ENCODE results near the gene FLOT1.

The FLOT1 gene

GRCh38 chr6:30742316-30743098 lies at the start of gene FLOT1:
Gene FLOT1, minus strand, starts transcription at chr6:30742687. Its CDS starts 498 bp downstream, at chr6:30742189.
- POLR2A ChIA-PET, result interaction anchor here (0.6 to 4.0 kb wide), 24 partner anchors 10 to 171 kb away, joined by 3 to 84 read pairs (median 8); partner anchors contain the start of genes MDC1 and VARS2
- Histone ChIP-seq H3K9me3 (ENCODE audit: control insufficient read depth, insufficient read depth, low read depth, low read length) (no peaks in the 10 kb centered on the region), H3K4me3 (ENCODE audit: low read depth, low read length) (peak within 1 kb of the TSS; percentile 67), H3K4me1 (ENCODE audit: control insufficient read depth, insufficient read depth, low read length) (no peaks in the 10 kb centered on the region), H3K36me3 (ENCODE audit: control insufficient read depth in 2 of 2, insufficient read depth in 1 of 2, low read length in 2 of 2) (peaks cover 18 to 40% of the 10 kb centered on the region in 2 experiments; a peak in 2 of 3 replicates), H3K27ac (ENCODE audit: extremely low read depth, low read depth, low read length) (peak within 1 kb of the TSS; percentile 94)
- CTCF ChIA-PET, result interaction anchor here (0.6 to 2.7 kb wide), 16 partner anchors 8 to 360 kb away, joined by 3 to 20 read pairs (median 4); no protein-coding TSS in a partner anchor
- peak; percentile 87 for TF ChIP-seq ZXDB (tag by site-specific recombination; IDR thresholded peaks at IDR 0.05)
- no peak for TF ChIP-seq MYNN (tag by site-specific recombination; IDR thresholded peaks at IDR 0.05; ENCODE audit: borderline replicate concordance)
- TF ChIP-seq ZNF560 (tag by site-specific recombination; IDR thresholded peaks at IDR 0.05; ENCODE audit: borderline replicate concordance), result no peak
- TF ChIP-seq ZNF843 (tag by site-specific recombination; IDR thresholded peaks at IDR 0.05), result peak; percentile 74
- no peak for TF ChIP-seq ZNF280C (tag by site-specific recombination; IDR thresholded peaks at IDR 0.05)
- TF ChIP-seq ZNF169 (tag by site-specific recombination; IDR thresholded peaks at IDR 0.05), result no peak
- no peak; the same call in 1 of the 2 replicates for TF ChIP-seq ZNF558 (tag by site-specific recombination; IDR thresholded peaks at IDR 0.05)
- TF ChIP-seq KLF8 (tag by site-specific recombination; IDR thresholded peaks at IDR 0.05), result peak; percentile 94
- TF ChIP-seq IKZF3 (tag by site-specific recombination; IDR thresholded peaks at IDR 0.05), result peak; percentile 92
- no peak for TF ChIP-seq ZNF140 (tag by site-specific recombination; IDR thresholded peaks at IDR 0.05)
- TF ChIP-seq ZNF10 (tag by site-specific recombination; IDR thresholded peaks at IDR 0.05), result no peak
- peak; percentile 76 for TF ChIP-seq ZNF501 (tag by site-specific recombination; IDR thresholded peaks at IDR 0.05)
- TF ChIP-seq ZNF398 (tag by site-specific recombination; IDR thresholded peaks at IDR 0.05), result peak; percentile 56
- TF ChIP-seq HIC1 (tag by site-specific recombination; IDR thresholded peaks at IDR 0.05), result peak; percentile 98
- TF ChIP-seq ZNF776 (tag by site-specific recombination; IDR thresholded peaks at IDR 0.05; ENCODE audit: borderline replicate concordance), result no peak
- TF ChIP-seq KLF16 (tag by site-specific recombination; IDR thresholded peaks at IDR 0.05), result no peak; the same call in 1 of the 2 replicates
- no peak for TF ChIP-seq ZNF48 (tag by site-specific recombination; IDR thresholded peaks at IDR 0.05)
- no peak for TF ChIP-seq CTCF (tag by site-specific recombination; IDR thresholded peaks at IDR 0.05)
- TF ChIP-seq OSR2 (tag by site-specific recombination; IDR thresholded peaks at IDR 0.05), result peak; percentile 81
- TF ChIP-seq ZNF132 (tag by site-specific recombination; IDR thresholded peaks at IDR 0.05; ENCODE audit: borderline replicate concordance), result no peak
- TF ChIP-seq ZNF2 (tag by site-specific recombination; IDR thresholded peaks at IDR 0.05), result 0 out of 2 replicates have a peak, but pooled peaks have one; percentile 14
- TF ChIP-seq MZF1 (tag by site-specific recombination; IDR thresholded peaks at IDR 0.05; ENCODE audit: borderline replicate concordance), result peak; percentile 87; the same call in 1 of the 2 replicates
- no peak for TF ChIP-seq ZFP3 (tag by site-specific recombination; IDR thresholded peaks at IDR 0.05; ENCODE audit: low read depth)
- TF ChIP-seq ZNF426 (tag by site-specific recombination; IDR thresholded peaks at IDR 0.05), result no peak
- no peak for TF ChIP-seq ZNF350 (tag by site-specific recombination; IDR thresholded peaks at IDR 0.05)
- no peak for TF ChIP-seq ZNF529 (tag by site-specific recombination; IDR thresholded peaks at IDR 0.05; ENCODE audit: insufficient replicate concordance)
- TF ChIP-seq ZNF335 (tag by site-specific recombination; conservative IDR thresholded peaks at IDR 0.05), result peak; percentile 71
- no peak for TF ChIP-seq OVOL3 (tag by site-specific recombination; IDR thresholded peaks at IDR 0.05)
- no peak for TF ChIP-seq ZNF621 (tag by site-specific recombination; IDR thresholded peaks at IDR 0.05)
